BLaER1 (cell line): ENCODE data around the gene PHF23.
A peak's percentile ranks its signal among the peaks of the same experiment; 100 is the strongest.

Experiments
- H3K27ac ChIP-seq: shearing (Covaris generic); formaldehyde crosslinking; 2 replicates; pipeline ENCODE4 v1.8.1; 2022
- H3K27me3 ChIP-seq: shearing (Covaris generic); formaldehyde crosslinking; 2 replicates; pipeline ENCODE4 v1.8.1; 2022
- H3K36me3 ChIP-seq: shearing (Covaris generic); formaldehyde crosslinking; 2 replicates; pipeline ENCODE4 v1.8.1; 2022
- H3K4me1 ChIP-seq: shearing (Covaris generic); formaldehyde crosslinking; 2 replicates; pipeline ENCODE4 v1.8.1; 2022
- H3K4me2 ChIP-seq: shearing (Covaris generic); formaldehyde crosslinking; 2 replicates; pipeline ENCODE4 v1.8.1; 2022
- H3K4me3 ChIP-seq: shearing (Covaris generic); formaldehyde crosslinking; 2 replicates; pipeline ENCODE4 v1.8.1; 2022
- H3K9ac ChIP-seq: shearing (Covaris generic); formaldehyde crosslinking; 2 replicates; pipeline ENCODE4 v1.8.1; 2022
- H3K9me3 ChIP-seq: shearing (Covaris generic); formaldehyde crosslinking; 2 replicates; pipeline ENCODE4 v1.8.1; 2022
- H4K20me1 ChIP-seq: shearing (Covaris generic); formaldehyde crosslinking; 2 replicates; pipeline ENCODE4 v1.8.1; 2022
- Cebpa-rat ChIP-seq: shearing (Covaris generic); IDR thresholded peaks from 2 replicates; pipeline ENCODE4 v1.8.1; 2022

PHF23 gene

GRCh38 chr17:7216242-7217112, 22.8 kb downstream of the PHF23 start:
- Histone ChIP-seq H3K9me3 (no peaks in the 10 kb centered on the region), H3K36me3 (peaks cover 5% of the 10 kb centered on the region), H3K27me3 (no peaks in the 10 kb centered on the region), H3K4me2 (peak overlapping the region; percentile 99), H3K27ac (peak overlapping the region; percentile 56), H3K4me3 (peak overlapping the region; percentile 71), H3K9ac (peak overlapping the region; percentile 75), H3K4me1 (peaks cover 79% of the 10 kb centered on the region), H4K20me1 (peaks cover 47% of the 10 kb centered on the region)
- TF ChIP-seq Cebpa-rat: no peak

- TF ChIP-seq Cebpa-rat: no peak
- H3K27ac ChIP-seq: peak overlapping the region; percentile 56
- H3K4me2 ChIP-seq: peak overlapping the region; percentile 99
- H3K36me3 ChIP-seq: no peaks in the 10 kb centered on the region
- H3K4me3 ChIP-seq: peak overlapping the region; percentile 71
- no peaks in the 10 kb centered on the region for H3K27me3 ChIP-seq
- H3K4me1 ChIP-seq: peaks cover 72% of the 10 kb centered on the region
- H3K9me3 ChIP-seq: no peaks in the 10 kb centered on the region
- peaks cover 44% of the 10 kb centered on the region for H4K20me1 ChIP-seq
- H3K9ac ChIP-seq: peak overlapping the region; percentile 75
These were observed 23.5 kb downstream of the PHF23 start for GRCh38 chr17:7215652-7216180.

GRCh38 chr17:7215136-7215638, 24.1 kb downstream of the PHF23 start:
- Histone ChIP-seq H3K36me3 (peaks cover 5% of the 10 kb centered on the region), H3K4me1 (peaks cover 66% of the 10 kb centered on the region), H3K4me3 (peak overlapping the region; percentile 66), H3K9ac (peak overlapping the region; percentile 34), H3K27me3 (no peaks in the 10 kb centered on the region), H3K9me3 (no peaks in the 10 kb centered on the region), H3K4me2 (peak overlapping the region; percentile 99), H4K20me1 (peaks cover 44% of the 10 kb centered on the region), H3K27ac (peak overlapping the region; percentile 45; the same call in 1 of the 2 replicates)
- TF ChIP-seq Cebpa-rat: no peak

- peak overlapping the region; percentile 66 for H3K4me3 ChIP-seq
- H3K9ac ChIP-seq: peak overlapping the region; percentile 67; the same call in 1 of the 2 replicates
- H3K9me3 ChIP-seq: no peaks in the 10 kb centered on the region
- peaks cover 65% of the 10 kb centered on the region for H3K4me1 ChIP-seq
- peaks cover 9% of the 10 kb centered on the region for H3K36me3 ChIP-seq
- peak overlapping the region; percentile 99 for H3K4me2 ChIP-seq
- peak overlapping the region; percentile 61 for H3K27ac ChIP-seq
- no peak for TF ChIP-seq Cebpa-rat
- peaks cover 47% of the 10 kb centered on the region for H4K20me1 ChIP-seq
- no peaks in the 10 kb centered on the region for H3K27me3 ChIP-seq
These were observed 24.7 kb downstream of the PHF23 start for GRCh38 chr17:7214300-7215135.

- Histone ChIP-seq H3K9me3 (no peaks in the 10 kb centered on the region), H3K27ac (peak overlapping the region; percentile 61), H3K4me3 (peak overlapping the region; percentile 66), H3K36me3 (peaks cover 15% of the 10 kb centered on the region), H4K20me1 (peaks cover 53% of the 10 kb centered on the region), H3K4me1 (peaks cover 65% of the 10 kb centered on the region), H3K27me3 (no peaks in the 10 kb centered on the region), H3K9ac (peak overlapping the region; percentile 67; the same call in 1 of the 2 replicates), H3K4me2 (peak overlapping the region; percentile 99)
- TF ChIP-seq Cebpa-rat: peak; percentile 49; the same call in 1 of the 2 replicates
These were observed 25.4 kb downstream of the PHF23 start for GRCh38 chr17:7213895-7214299.

GRCh38 chr17:7211491-7212273, 27.6 kb downstream of the PHF23 start:
- no peak for TF ChIP-seq Cebpa-rat
- Histone ChIP-seq H3K4me2 (peak overlapping the region; percentile 63), H3K27ac (0 out of 2 replicates have a peak overlapping the region, but pooled peaks have one; percentile 8), H3K4me1 (peaks cover 66% of the 10 kb centered on the region), H3K36me3 (peaks cover 24% of the 10 kb centered on the region), H3K4me3 (no peak overlapping the region), H3K27me3 (no peaks in the 10 kb centered on the region), H3K9ac (no peak overlapping the region), H4K20me1 (peaks cover 71% of the 10 kb centered on the region), H3K9me3 (no peaks in the 10 kb centered on the region)

- Histone ChIP-seq H4K20me1 (peaks cover 69% of the 10 kb centered on the region; the same call in 1 of the 2 replicates), H3K36me3 (peaks cover 27% of the 10 kb centered on the region), H3K4me1 (peaks cover 72% of the 10 kb centered on the region), H3K4me3 (no peak overlapping the region), H3K9ac (peak overlapping the region; percentile 41; the same call in 1 of the 2 replicates), H3K27me3 (no peaks in the 10 kb centered on the region), H3K4me2 (no peak overlapping the region), H3K9me3 (no peaks in the 10 kb centered on the region), H3K27ac (no peak overlapping the region)
- TF ChIP-seq Cebpa-rat: no peak
These were observed 30.4 kb downstream of the PHF23 start for GRCh38 chr17:7208754-7209460.

- peaks cover 35% of the 10 kb centered on the region for H3K36me3 ChIP-seq
- no peaks in the 10 kb centered on the region for H3K27me3 ChIP-seq
- H3K4me1 ChIP-seq: peaks cover 64% of the 10 kb centered on the region
- H3K9ac ChIP-seq: no peak overlapping the region
- H3K27ac ChIP-seq: no peak overlapping the region
- H4K20me1 ChIP-seq: peaks cover 67% of the 10 kb centered on the region; the same call in 1 of the 2 replicates
- H3K4me3 ChIP-seq: no peak overlapping the region
- no peak overlapping the region for H3K4me2 ChIP-seq
- no peaks in the 10 kb centered on the region for H3K9me3 ChIP-seq
- no peak for TF ChIP-seq Cebpa-rat
These were observed 31.2 kb downstream of the PHF23 start for GRCh38 chr17:7208027-7208571.
